HG03460 (cell line): Measurements from ENCODE around the gene FAM13C.
"Not testable (repeated sequence)": the region's sequence is repeated elsewhere in the genome, so short reads cannot be mapped to it uniquely, and the experiment has no call there.

Experiments used
- ATAC-seq: cut with Tn5 transposase; IDR thresholded peaks from one replicate; pipeline ENCODE4 v1.9.1; 2021; ENCODE audit not compliant: unreplicated experiment

The FAM13C gene

GRCh38 chr10:59362144-59362958 is at the start of gene FAM13C:
FAM13C (minus strand) TSS chr10:59362549; CDS start chr10:59362460, 89 bp downstream.
- no peak for ATAC-seq

GRCh38 chr10:59405235-59405634 is 42.9 kb upstream of the FAM13C start:
- ATAC-seq, result no peak

- ATAC-seq, result no peak
Measured at GRCh38 chr10:59400214-59400613, 37.9 kb upstream of the FAM13C start.

GRCh38 chr10:59399329-59399728 is 37.0 kb upstream of the FAM13C start:
- ATAC-seq, result not testable (repeated sequence)

- no peak for ATAC-seq
Measured at GRCh38 chr10:59397961-59398360, 35.6 kb upstream of the FAM13C start.

GRCh38 chr10:59395984-59396383 is 33.6 kb upstream of the FAM13C start:
- ATAC-seq, result no peak

- ATAC-seq, result no peak
Measured at GRCh38 chr10:59393349-59393748, 31.0 kb upstream of the FAM13C start.

- no peak for ATAC-seq
Measured at GRCh38 chr10:59391060-59391459, 28.7 kb upstream of the FAM13C start.

GRCh38 chr10:59388671-59388976 is 26.3 kb upstream of the FAM13C start:
- ATAC-seq, result no peak

GRCh38 chr10:59387951-59388670 is 25.8 kb upstream of the FAM13C start:
- no peak for ATAC-seq

GRCh38 chr10:59384761-59385160 is 22.4 kb upstream of the FAM13C start:
- ATAC-seq, result no peak

GRCh38 chr10:59383908-59384307 is 21.6 kb upstream of the FAM13C start:
- no peak for ATAC-seq

GRCh38 chr10:59383436-59383835 is 21.1 kb upstream of the FAM13C start:
- ATAC-seq, result no peak

GRCh38 chr10:59382831-59383295 is 20.5 kb upstream of the FAM13C start:
- no peak for ATAC-seq

- ATAC-seq, result no peak
Measured at GRCh38 chr10:59381687-59382086, 19.3 kb upstream of the FAM13C start.

GRCh38 chr10:59376846-59377245 is 14.5 kb upstream of the FAM13C start:
- no peak for ATAC-seq

- ATAC-seq, result no peak
Measured at GRCh38 chr10:59375990-59376389, 13.6 kb upstream of the FAM13C start.

GRCh38 chr10:59374916-59375315 is 12.6 kb upstream of the FAM13C start:
- ATAC-seq, result no peak

- no peak for ATAC-seq
Measured at GRCh38 chr10:59373071-59373470, 10.7 kb upstream of the FAM13C start.

- ATAC-seq, result no peak
Measured at GRCh38 chr10:59372543-59372942, 10.2 kb upstream of the FAM13C start.

- no peak for ATAC-seq
Measured at GRCh38 chr10:59366290-59366689, 3.9 kb upstream of the FAM13C start.

GRCh38 chr10:59363446-59363958 is 1.2 kb upstream of the FAM13C start:
- ATAC-seq, result no peak
